Activated T-cell treated with anti-CD3 and anti-CD28 coated beads for 1 hour (primary cell): ENCODE data around the gene NOTCH2.

Source experiments
- DNase-seq: peaks from one replicate; pipeline ENCODE4 v3.0.0-alpha.2; 2020; ENCODE audit warnings: low read depth

NOTCH2 gene

GRCh38 chr1:119874186-119874585 is 195.3 kb downstream of the NOTCH2 start:
- DNase-seq, result no peak

GRCh38 chr1:119873135-119874015 is 196.1 kb downstream of the NOTCH2 start:
- DNase-seq, result no peak

GRCh38 chr1:119871881-119872280 is 197.6 kb downstream of the NOTCH2 start:
- DNase-seq, result no peak

- DNase-seq, result peak; percentile 51
These were observed 198.4 kb downstream of the NOTCH2 start for GRCh38 chr1:119870917-119871596.

- DNase-seq, result no peak
These were observed 199.5 kb downstream of the NOTCH2 start for GRCh38 chr1:119869995-119870394.

GRCh38 chr1:119868176-119868575 is 201.3 kb downstream of the NOTCH2 start:
- no peak for DNase-seq

- DNase-seq, result no peak
These were observed 203.0 kb downstream of the NOTCH2 start for GRCh38 chr1:119866451-119866850.

GRCh38 chr1:119865627-119866026 is 203.8 kb downstream of the NOTCH2 start:
- no peak for DNase-seq

- DNase-seq, result no peak
These were observed 207.2 kb downstream of the NOTCH2 start for GRCh38 chr1:119862276-119862675.
